Liver (tissue), 9 donors: ENCODE results near the gene SNRNP70. TPM values are rescaled to one million over a fixed set of nuclear protein-coding genes. Genes with fewer than 3 reads are reported as not detected.
"Not testable (repeated sequence)": the region's sequence is repeated elsewhere in the genome, so short reads cannot be mapped to it uniquely, and the experiment has no call there.

Experiments
- DNase-seq: peaks from one replicate; pipeline ENCODE4 v3.0.0-alpha.2; 2017; ENCODE audit warnings: low spot score
- H3K27ac ChIP-seq, 2 donors: one replicate each; pipeline ENCODE4 v1.7.0; 2013; ENCODE audit warnings: inconsistent platforms in 2 of 2, low read length in 2 of 2, control low read depth in 1 of 2, low read depth in 1 of 2, mild to moderate bottlenecking in 1 of 2
- H3K27me3 ChIP-seq, 4 donors: one replicate each; pipeline versions ENCODE4 v1.6.1 to v1.7.0; 2013; ENCODE audit warnings: low read length in 3 of 4, inconsistent platforms in 1 of 4, mild to moderate bottlenecking in 1 of 4, moderate library complexity in 1 of 4; ENCODE audit not compliant: control insufficient read depth in 4 of 4, insufficient read depth in 4 of 4
- H3K36me3 ChIP-seq, 4 donors: one replicate each; pipeline versions ENCODE4 v1.6.1 to v1.7.0; 2013; ENCODE audit warnings: low read length in 3 of 4, mild to moderate bottlenecking in 3 of 4, low read depth in 1 of 4, moderate library complexity in 1 of 4; ENCODE audit not compliant: control insufficient read depth in 4 of 4, insufficient read depth in 3 of 4
- H3K4me1 ChIP-seq, 4 donors: one replicate each; pipeline versions ENCODE4 v1.6.1 to v1.7.0; 2013; ENCODE audit warnings: low read length in 3 of 4, mild to moderate bottlenecking in 3 of 4, moderate library complexity in 1 of 4; ENCODE audit not compliant: control insufficient read depth in 4 of 4, insufficient read depth in 4 of 4
- H3K4me3 ChIP-seq, 3 donors: one replicate each; pipeline versions ENCODE4 v1.6.1 to v1.7.0; 2013; ENCODE audit warnings: low read length in 3 of 3, control low read depth in 1 of 3, low read depth in 1 of 3, mild to moderate bottlenecking in 1 of 3
- H3K9ac ChIP-seq, 2 donors: one replicate each; pipeline ENCODE4 v1.7.0; 2013; ENCODE audit warnings: low read length in 2 of 2, mild to moderate bottlenecking in 2 of 2, moderate library complexity in 2 of 2, control low read depth in 1 of 2, low read depth in 1 of 2
- H3K9me3 ChIP-seq, 4 donors: one replicate each; pipeline versions ENCODE4 v1.6.1 to v1.7.0; 2013; ENCODE audit warnings: low read length in 3 of 4; ENCODE audit not compliant: control insufficient read depth in 4 of 4
- ATF3 ChIP-seq: IDR thresholded peaks from 2 replicates; pipeline ENCODE4 v1.6.1; 2016; ENCODE audit warnings: antibody characterized with exemption
- WGBS: extraction: QIAGEN DNeasy Blood & Tissue Kit; methylation state at CpG from one replicate; pipeline ENCODE4 v1.1.7; 2013; 5-methylcytosine and 5-hydroxymethylcytosine counted together
- polyA plus RNA-seq, 2 donors: library from polyadenylated mRNA; stranded (reverse) in 1 of 2; unstranded in 1 of 2; fragments of 200-250 nt in 1 of 2; fragments of >200 nt in 1 of 2; fragmentation: Nextera tagmentation in 1 of 2; extraction: Ambion mirVana in 1 of 2; gene quantifications; one replicate each; pipeline versions ENCODE4 v1.2.1 to v1.2.3, GENCODE V29; 2013 to 2015
- total RNA-seq, 2 donors: library from RNA; depleted of rRNA; stranded (reverse); fragments of >200 nt; gene quantifications; one replicate each; pipeline ENCODE4 v1.2.3, GENCODE V29; 2014
- donor health status: healthy.
- donor health status: healthy.
- donor health status: healthy.
- donor health status: healthy.
- donor health status: healthy.

Gene SNRNP70
- total and polyA plus RNA-seq, 4 donors, result 34.2 to 166 (median 94.8) TPM

- not testable (repeated sequence) for H3K4me1 ChIP-seq, H3K9ac ChIP-seq, H3K36me3 ChIP-seq, H3K9me3 ChIP-seq, H3K4me3 ChIP-seq, H3K27me3 ChIP-seq, DNase-seq, H3K27ac ChIP-seq
- 73% methylated on average over 12 of the region's 12 CpGs for WGBS
Observed at GRCh38 chr19:49049011-49049410, 36.2 kb upstream of the SNRNP70 start, which contains the start of gene CGB8. Gene CGB8 (minus strand): TSS chr19:49049111. CDS start chr19:49048739, 372 bp downstream.

- not testable (repeated sequence) for H3K27ac ChIP-seq, H3K4me3 ChIP-seq, H3K36me3 ChIP-seq, H3K4me1 ChIP-seq, H3K27me3 ChIP-seq, H3K9ac ChIP-seq, H3K9me3 ChIP-seq, DNase-seq
- 80% methylated on average over 3 of the region's 4 CpGs for WGBS
Observed at GRCh38 chr19:49049834-49050233, 35.4 kb upstream of the SNRNP70 start.

- H3K36me3 ChIP-seq, H3K27ac ChIP-seq, DNase-seq, H3K4me3 ChIP-seq, H3K4me1 ChIP-seq, H3K27me3 ChIP-seq, H3K9me3 ChIP-seq, H3K9ac ChIP-seq: not testable (repeated sequence)
- WGBS, result 78% methylated on average over 24 of the region's 24 CpGs
Observed at GRCh38 chr19:49050376-49051033, 34.7 kb upstream of the SNRNP70 start.

- Histone ChIP-seq H3K27ac (no peak overlapping the region), H3K9me3 (no peaks in the 10 kb centered on the region), H3K4me1 (peaks cover 0 to 22% (median 12%) of the 10 kb centered on the region in 4 donors), H3K9ac (no peak overlapping the region), H3K27me3 (no peaks in the 10 kb centered on the region), H3K4me3 (peak overlapping the region; percentile 59 to 61 (median 59)), H3K36me3 (no peaks in the 10 kb centered on the region)
- DNase-seq, result peak; percentile 65
- WGBS, result 2% methylated on average over 63 of the region's 63 CpGs
- TF ChIP-seq ATF3, result no peak
Observed at GRCh38 chr19:49056101-49056901, 28.9 kb upstream of the SNRNP70 start.

- DNase-seq, H3K27me3 ChIP-seq, H3K36me3 ChIP-seq, H3K27ac ChIP-seq, H3K9me3 ChIP-seq, H3K9ac ChIP-seq: not testable (repeated sequence)
- 7% methylated on average over 34 of the region's 34 CpGs for WGBS
- peak overlapping the region in 2 of 3 donors; percentile 3 to 61 for H3K4me3 ChIP-seq
- H3K4me1 ChIP-seq, result peaks cover 0 to 22% (median 12%) of the 10 kb centered on the region in 4 donors
Observed at GRCh38 chr19:49056902-49057596, 28.2 kb upstream of the SNRNP70 start.
